Keratinocyte (primary cell): ENCODE measurements around the gene LSAMP. TPM values are rescaled to one million over a fixed set of nuclear protein-coding genes. Genes with fewer than 3 reads are reported as not detected.

Source experiments
- DNase-seq: peaks from one replicate; pipeline ENCODE4 v3.0.0-alpha.2; 2011; ENCODE audit warnings: low read depth, missing footprints, low spot score
- FAIRE-seq: peaks from 2 replicates; lab custom pipeline; 2011; peaks lifted over from hg19 to GRCh38; lab: Jason Lieb, UNC
- H2AFZ ChIP-seq: 2 replicates; pipeline ENCODE4 v1.6.0; 2012; ENCODE audit warnings: low read length, control low read depth, inconsistent platforms; ENCODE audit not compliant: control insufficient read depth
- H3K27ac ChIP-seq: 2 replicates; pipeline ENCODE4 v1.5.1; 2011; ENCODE audit warnings: low read length; ENCODE audit not compliant: control insufficient read depth, insufficient read depth
- H3K27me3 ChIP-seq: 3 replicates; pipeline ENCODE4 v1.6.0; 2011; ENCODE audit warnings: low read length; ENCODE audit not compliant: control insufficient read depth, insufficient read depth; ENCODE audit errors: extremely low read depth
- H3K36me3 ChIP-seq, 2 experiments: 2 replicates in 1 of 2; 3 replicates in 1 of 2; pipeline ENCODE4 v1.5.1; 2011; ENCODE audit warnings: low read length in 2 of 2, mild to moderate bottlenecking in 1 of 2; ENCODE audit not compliant: control insufficient read depth in 2 of 2, insufficient read depth in 2 of 2; ENCODE audit errors: extremely low read depth in 1 of 2
- H3K4me1 ChIP-seq: 3 replicates; pipeline ENCODE4 v1.5.1; 2011; ENCODE audit warnings: low read length; ENCODE audit not compliant: control insufficient read depth, insufficient read depth; ENCODE audit errors: extremely low read depth
- H3K4me2 ChIP-seq: 3 replicates; pipeline ENCODE4 v1.6.0; 2011; ENCODE audit warnings: low read depth, low read length; ENCODE audit not compliant: control insufficient read depth, insufficient read depth; ENCODE audit errors: extremely low read depth
- H3K4me3 ChIP-seq, 3 experiments: fragments of 200-600 bp in 1 of 3; sonication (generic) in 1 of 3; 2 replicates in 2 of 3; 3 replicates in 1 of 3; pipeline ENCODE4 v1.5.1; 2011 to 2016; ENCODE audit warnings: low read length in 3 of 3, mild to moderate bottlenecking in 3 of 3, control low read depth in 2 of 3, inconsistent platforms in 1 of 3, low read depth in 1 of 3, mixed read lengths in 1 of 3, mixed run types in 1 of 3, moderate library complexity in 1 of 3; ENCODE audit not compliant: control insufficient read depth in 2 of 3, insufficient read depth in 2 of 3; ENCODE audit errors: extremely low read depth in 1 of 3
- H3K79me2 ChIP-seq: 2 replicates; pipeline ENCODE4 v1.6.0; 2012; ENCODE audit warnings: low read length; ENCODE audit not compliant: control insufficient read depth, insufficient read depth
- H3K9ac ChIP-seq: 3 replicates; pipeline ENCODE4 v1.6.0; 2011; ENCODE audit warnings: low read length; ENCODE audit not compliant: control insufficient read depth, insufficient read depth; ENCODE audit errors: extremely low read depth
- H3K9me1 ChIP-seq: 3 replicates; pipeline ENCODE4 v1.6.0; 2011; ENCODE audit warnings: low read length; ENCODE audit not compliant: control insufficient read depth, insufficient read depth; ENCODE audit errors: extremely low read depth
- H3K9me3 ChIP-seq: 2 replicates; pipeline ENCODE4 v1.5.1; 2012; ENCODE audit warnings: low read depth, low read length; ENCODE audit not compliant: control insufficient read depth
- H4K20me1 ChIP-seq: 3 replicates; pipeline ENCODE4 v1.6.0; 2011; ENCODE audit warnings: low read length; ENCODE audit not compliant: control insufficient read depth, insufficient read depth; ENCODE audit errors: extremely low read depth
- EZH2 ChIP-seq: IDR thresholded peaks from one replicate; pipeline ENCODE4 v1.6.1; 2012; ENCODE audit warnings: inconsistent platforms, mild to moderate bottlenecking, low read length, moderate library complexity
- dilution Hi-C: fragments of 300-500 bp; cut with MboI; formaldehyde crosslinking; loops from one replicate; pipeline ENCODE4 v1.7.0; 2020; ENCODE audit warnings: low sequenced_read_pairs; ENCODE audit not compliant: extremely low pct_ligation_motif_present
- polyA plus RNA-seq, 5 experiments: library from polyadenylated mRNA; depleted of rRNA in 3 of 5; stranded (reverse) in 3 of 5; stranded (forward) in 1 of 5; unstranded in 1 of 5; fragments of >200 nt; gene quantifications; 1 replicate in 1 of 5; 2 replicates in 3 of 5; 3 replicates in 1 of 5; pipeline versions ENCODE4 v1.2.1 to v1.2.3, GENCODE V29; 2011 to 2012; ENCODE audit warnings: missing spikeins in 2 of 5, low read depth in 1 of 5, low replicate concordance in 1 of 5
- TF ChIP-seq, protein P1 (sequence below), 3 experiments: IDR thresholded peaks in 1 of 3; conservative IDR thresholded peaks in 1 of 3; optimal IDR thresholded peaks in 1 of 3; 2 replicates in 2 of 3; 3 replicates in 1 of 3; pipeline versions ENCODE3 to v1.5.1; 2011; ENCODE audit warnings: low read length in 3 of 3, mild to moderate bottlenecking in 3 of 3, moderate library complexity in 2 of 3, control low read depth in 1 of 3, inconsistent platforms in 1 of 3; ENCODE audit not compliant: insufficient read depth in 2 of 3; ENCODE audit errors: extremely low read depth in 1 of 3

LSAMP gene
- polyA plus RNA-seq, 1 donor (not counting 4 experiments of a cell fraction or from before 2014, with no cell fraction given) = 0.12 TPM

DNA sequence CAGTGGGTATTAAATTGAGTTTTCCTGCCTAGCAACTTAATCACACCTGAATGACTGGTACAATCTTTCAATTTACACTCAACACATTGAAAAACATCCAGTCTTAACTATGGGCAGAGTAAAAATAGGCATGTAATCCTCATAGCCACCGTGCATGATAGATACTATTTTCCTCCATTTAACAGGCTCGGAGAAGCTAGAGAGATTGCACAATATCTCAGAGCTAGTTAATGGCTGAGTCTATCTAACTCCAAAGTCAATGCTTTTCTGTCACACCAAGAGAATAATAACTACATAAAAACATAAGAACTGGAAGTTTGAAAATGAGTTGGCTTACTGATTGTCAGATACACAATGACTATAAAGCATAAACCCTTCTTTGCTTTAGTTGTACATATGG is 36.8 kb downstream of the LSAMP start:
- Histone ChIP-seq H3K27me3 (no peaks in the 10 kb centered on the region), H3K4me3 (no peak overlapping the region), H3K9ac (no peak overlapping the region), H3K9me3 (no peaks in the 10 kb centered on the region), H3K4me2 (no peak overlapping the region), H3K4me1 (no peaks in the 10 kb centered on the region), H3K9me1 (no peaks in the 10 kb centered on the region), H3K27ac (no peak overlapping the region), H4K20me1 (no peaks in the 10 kb centered on the region), H3K36me3 (no peaks in the 10 kb centered on the region), H3K79me2 (no peaks in the 10 kb centered on the region), H2AFZ (no peak overlapping the region)
- FAIRE-seq (no peak), DNase-seq (no peak)
- TF ChIP-seq, protein P1, sequence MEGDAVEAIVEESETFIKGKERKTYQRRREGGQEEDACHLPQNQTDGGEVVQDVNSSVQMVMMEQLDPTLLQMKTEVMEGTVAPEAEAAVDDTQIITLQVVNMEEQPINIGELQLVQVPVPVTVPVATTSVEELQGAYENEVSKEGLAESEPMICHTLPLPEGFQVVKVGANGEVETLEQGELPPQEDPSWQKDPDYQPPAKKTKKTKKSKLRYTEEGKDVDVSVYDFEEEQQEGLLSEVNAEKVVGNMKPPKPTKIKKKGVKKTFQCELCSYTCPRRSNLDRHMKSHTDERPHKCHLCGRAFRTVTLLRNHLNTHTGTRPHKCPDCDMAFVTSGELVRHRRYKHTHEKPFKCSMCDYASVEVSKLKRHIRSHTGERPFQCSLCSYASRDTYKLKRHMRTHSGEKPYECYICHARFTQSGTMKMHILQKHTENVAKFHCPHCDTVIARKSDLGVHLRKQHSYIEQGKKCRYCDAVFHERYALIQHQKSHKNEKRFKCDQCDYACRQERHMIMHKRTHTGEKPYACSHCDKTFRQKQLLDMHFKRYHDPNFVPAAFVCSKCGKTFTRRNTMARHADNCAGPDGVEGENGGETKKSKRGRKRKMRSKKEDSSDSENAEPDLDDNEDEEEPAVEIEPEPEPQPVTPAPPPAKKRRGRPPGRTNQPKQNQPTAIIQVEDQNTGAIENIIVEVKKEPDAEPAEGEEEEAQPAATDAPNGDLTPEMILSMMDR (optimal IDR thresholded peaks at IDR 0.05 in 1 of 3, IDR thresholded peaks at IDR 0.05 in 1 of 3, conservative IDR thresholded peaks at IDR 0.05 in 1 of 3; ENCODE audit: extremely low read depth in 1 of 3, insufficient read depth in 2 of 3, low read length in 3 of 3) = no peak
- TF ChIP-seq EZH2 = no peak
- dilution Hi-C loops = no loop called here

GRCh38 chr3:116405231-116405630 is 40.1 kb downstream of the LSAMP start:
- dilution Hi-C loops = no loop called here

More at GRCh38 chr3:116405231-116405630, 40.1 kb downstream of the LSAMP start:
- Histone ChIP-seq H3K4me1 (no peaks in the 10 kb centered on the region), H3K9ac (no peak overlapping the region), H3K79me2 (no peaks in the 10 kb centered on the region), H3K4me2 (no peak overlapping the region), H3K4me3 (no peak overlapping the region), H3K9me1 (no peaks in the 10 kb centered on the region), H2AFZ (no peak overlapping the region), H3K9me3 (no peaks in the 10 kb centered on the region), H3K27ac (no peak overlapping the region), H3K36me3 (no peaks in the 10 kb centered on the region), H4K20me1 (no peaks in the 10 kb centered on the region), H3K27me3 (no peaks in the 10 kb centered on the region)
- FAIRE-seq (no peak), DNase-seq (no peak)
- TF ChIP-seq, protein P1 (optimal IDR thresholded peaks at IDR 0.05 in 1 of 3, IDR thresholded peaks at IDR 0.05 in 1 of 3, conservative IDR thresholded peaks at IDR 0.05 in 1 of 3; ENCODE audit: extremely low read depth in 1 of 3, insufficient read depth in 2 of 3, low read length in 3 of 3) = no peak
- no peak for TF ChIP-seq EZH2
